Measurements from ENCODE around the gene PPP3CA. TPM values are rescaled to one million over a fixed set of nuclear protein-coding genes. Genes with fewer than 3 reads are reported as not detected.

The PPP3CA gene
- total and polyA plus RNA-seq, 2 donors from 2014 or later, result 6.9 to 31.5 TPM

- no peak for DNase-seq
- intact Hi-C loops (cut with DNase I), result no loop called here
- no peak for FAIRE-seq
- no peaks in the 10 kb centered on the region for H3K9me3 ChIP-seq (ENCODE audit: control insufficient read depth in 2 of 3, insufficient read depth in 1 of 3, low read length in 3 of 3)
- no peaks in the 10 kb centered on the region for H3K27me3 ChIP-seq (ENCODE audit: control insufficient read depth, insufficient read depth, low read length)
- H3K4me3 ChIP-seq (ENCODE audit: low read length in 3 of 3), result no peak overlapping the region
- no peak for TF ChIP-seq CTCF (IDR thresholded peaks at IDR 0.05; ENCODE audit: borderline replicate concordance, extremely low read depth, insufficient read depth)
- no peak overlapping the region for H3K9ac ChIP-seq (ENCODE audit: low read length in 3 of 3)
- no peaks in the 10 kb centered on the region for H3K36me3 ChIP-seq (ENCODE audit: control insufficient read depth in 2 of 3, insufficient read depth in 3 of 3, low read length in 3 of 3)
- peaks cover 0 to 2% (median 0%) of the 10 kb centered on the region in 3 donors for H3K4me1 ChIP-seq (ENCODE audit: control insufficient read depth in 2 of 3, insufficient read depth in 2 of 3, low read depth in 1 of 3, low read length in 3 of 3)
- H3K27ac ChIP-seq (ENCODE audit: low read depth in 2 of 2, low read length in 2 of 2), result no peak overlapping the region
Measured at GRCh38 chr4:101277671-101278070, 69.7 kb downstream of the PPP3CA start.

GRCh38 chr4:101276661-101277060 is 70.7 kb downstream of the PPP3CA start:
- no peak for TF ChIP-seq CTCF (IDR thresholded peaks at IDR 0.05; ENCODE audit: borderline replicate concordance, extremely low read depth, insufficient read depth)
- no peaks in the 10 kb centered on the region for H3K36me3 ChIP-seq (ENCODE audit: control insufficient read depth in 2 of 3, insufficient read depth in 3 of 3, low read length in 3 of 3)
- H3K9ac ChIP-seq (ENCODE audit: low read length in 3 of 3), result no peak overlapping the region
- FAIRE-seq (no peak), DNase-seq (no peak)
- peaks cover 0 to 2% (median 0%) of the 10 kb centered on the region in 3 donors for H3K4me1 ChIP-seq (ENCODE audit: control insufficient read depth in 2 of 3, insufficient read depth in 2 of 3, low read depth in 1 of 3, low read length in 3 of 3)
- intact Hi-C loops (cut with DNase I), result no loop called here
- no peaks in the 10 kb centered on the region for H3K9me3 ChIP-seq (ENCODE audit: control insufficient read depth in 2 of 3, insufficient read depth in 1 of 3, low read length in 3 of 3)
- H3K27me3 ChIP-seq (ENCODE audit: control insufficient read depth, insufficient read depth, low read length), result no peaks in the 10 kb centered on the region
- H3K27ac ChIP-seq (ENCODE audit: low read depth in 2 of 2, low read length in 2 of 2), result no peak overlapping the region
- no peak overlapping the region for H3K4me3 ChIP-seq (ENCODE audit: low read length in 3 of 3)

- H3K4me3 ChIP-seq (ENCODE audit: low read length in 3 of 3), result no peak overlapping the region
- H3K9ac ChIP-seq (ENCODE audit: low read length in 3 of 3), result no peak overlapping the region
- H3K27me3 ChIP-seq (ENCODE audit: control insufficient read depth, insufficient read depth, low read length), result no peaks in the 10 kb centered on the region
- FAIRE-seq, result peak; percentile 13
- no peaks in the 10 kb centered on the region for H3K9me3 ChIP-seq (ENCODE audit: control insufficient read depth in 2 of 3, insufficient read depth in 1 of 3, low read length in 3 of 3)
- H3K36me3 ChIP-seq (ENCODE audit: control insufficient read depth in 2 of 3, insufficient read depth in 3 of 3, low read length in 3 of 3), result no peaks in the 10 kb centered on the region
- TF ChIP-seq CTCF (IDR thresholded peaks at IDR 0.05; ENCODE audit: borderline replicate concordance, extremely low read depth, insufficient read depth), result no peak
- intact Hi-C loops (cut with DNase I), result no loop called here
- no peak for DNase-seq
- no peak overlapping the region for H3K27ac ChIP-seq (ENCODE audit: low read depth in 2 of 2, low read length in 2 of 2)
- H3K4me1 ChIP-seq (ENCODE audit: control insufficient read depth in 2 of 3, insufficient read depth in 2 of 3, low read depth in 1 of 3, low read length in 3 of 3), result peaks cover 0 to 4% (median 2%) of the 10 kb centered on the region in 3 donors
Measured at GRCh38 chr4:101274888-101275752, 72.2 kb downstream of the PPP3CA start.
